Spleen (tissue), 3 donors: ENCODE results near the gene SMCP.

ENCODE experiments used
- POLR2A ChIP-seq, 3 donors: fragments of 450-650 bp; IDR thresholded peaks; one replicate each; pipeline ENCODE4 v1.5.1; 2017; ENCODE audit warnings: antibody characterized with exemption in 3 of 3, mild to moderate bottlenecking in 1 of 3
- POLR2AphosphoS5 ChIP-seq, 3 donors: sonication (generic); formaldehyde crosslinking; IDR thresholded peaks; one replicate each; pipeline ENCODE4 v1.5.1; 2017; ENCODE audit warnings: antibody characterized with exemption in 3 of 3

DNA sequence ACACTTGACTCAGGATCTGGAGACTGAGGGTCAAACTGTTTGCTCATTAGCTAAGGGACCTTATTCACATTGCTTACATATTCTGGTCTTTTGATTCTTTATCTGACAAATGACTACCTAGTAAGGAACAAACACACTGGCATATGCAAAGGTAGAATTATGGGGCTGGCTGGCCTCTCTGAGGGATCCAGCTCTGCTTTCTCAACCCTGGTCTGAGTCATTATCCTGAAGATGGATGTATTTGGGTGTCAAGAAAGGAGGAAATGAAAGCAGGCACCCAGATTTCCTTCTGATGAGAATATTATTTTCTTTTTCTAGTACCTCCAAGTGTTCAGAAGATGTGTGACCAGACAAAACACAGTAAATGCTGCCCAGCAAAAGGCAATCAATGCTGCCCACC lies 6.0 kb downstream of the SMCP start:
- TF ChIP-seq POLR2AphosphoS5 (IDR thresholded peaks at IDR 0.05) (no peak), POLR2A (IDR thresholded peaks at IDR 0.05) (no peak)
